ENCODE measurements around the gene PEF1.

DNA sequence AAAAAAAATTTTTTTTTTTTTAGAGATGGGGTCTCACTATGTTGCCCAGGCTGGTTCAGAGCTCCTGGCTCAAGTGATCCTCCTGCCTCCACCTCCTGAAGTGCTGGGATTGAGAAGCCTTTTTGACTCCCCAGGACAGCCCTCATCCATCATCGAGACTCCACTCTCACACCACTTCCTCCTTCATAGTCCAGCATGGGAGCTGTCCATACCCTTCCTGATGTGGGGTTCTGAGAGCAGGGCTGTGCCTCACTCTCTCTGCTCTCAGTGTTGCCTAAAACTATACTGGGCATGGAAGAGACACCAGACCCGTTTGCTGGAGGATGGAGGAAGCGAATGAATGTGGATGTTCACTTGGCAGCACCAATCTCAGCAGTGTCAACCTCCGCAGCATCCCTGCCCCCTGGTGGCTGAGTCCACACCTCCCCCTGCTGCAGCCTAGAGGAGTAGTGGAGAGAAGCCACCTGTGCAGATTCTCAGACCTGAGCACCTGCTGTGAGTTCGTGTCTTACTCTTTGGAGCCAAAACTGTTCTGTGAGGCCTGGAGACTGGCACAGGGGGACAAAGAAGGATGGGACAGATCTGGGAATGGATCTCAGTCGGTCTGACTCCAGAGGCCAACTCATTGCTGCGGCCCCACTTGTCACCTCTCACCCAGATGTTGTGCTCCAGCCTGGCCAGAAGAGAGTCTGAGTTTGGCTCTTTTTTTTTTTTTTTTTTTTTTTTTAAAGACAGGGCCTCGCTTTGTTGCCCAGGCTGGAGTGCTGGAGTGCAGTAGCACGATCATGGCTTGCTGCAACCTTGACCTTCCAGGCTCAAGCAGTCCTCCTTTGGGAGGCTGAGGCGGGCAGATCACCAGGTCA lies 50.7 kb downstream of the PEF1 start:
- TF ChIP-seq, protein P1, sequence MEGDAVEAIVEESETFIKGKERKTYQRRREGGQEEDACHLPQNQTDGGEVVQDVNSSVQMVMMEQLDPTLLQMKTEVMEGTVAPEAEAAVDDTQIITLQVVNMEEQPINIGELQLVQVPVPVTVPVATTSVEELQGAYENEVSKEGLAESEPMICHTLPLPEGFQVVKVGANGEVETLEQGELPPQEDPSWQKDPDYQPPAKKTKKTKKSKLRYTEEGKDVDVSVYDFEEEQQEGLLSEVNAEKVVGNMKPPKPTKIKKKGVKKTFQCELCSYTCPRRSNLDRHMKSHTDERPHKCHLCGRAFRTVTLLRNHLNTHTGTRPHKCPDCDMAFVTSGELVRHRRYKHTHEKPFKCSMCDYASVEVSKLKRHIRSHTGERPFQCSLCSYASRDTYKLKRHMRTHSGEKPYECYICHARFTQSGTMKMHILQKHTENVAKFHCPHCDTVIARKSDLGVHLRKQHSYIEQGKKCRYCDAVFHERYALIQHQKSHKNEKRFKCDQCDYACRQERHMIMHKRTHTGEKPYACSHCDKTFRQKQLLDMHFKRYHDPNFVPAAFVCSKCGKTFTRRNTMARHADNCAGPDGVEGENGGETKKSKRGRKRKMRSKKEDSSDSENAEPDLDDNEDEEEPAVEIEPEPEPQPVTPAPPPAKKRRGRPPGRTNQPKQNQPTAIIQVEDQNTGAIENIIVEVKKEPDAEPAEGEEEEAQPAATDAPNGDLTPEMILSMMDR (IDR thresholded peaks at IDR 0.05; ENCODE audit: low read depth, low read length): peak; percentile 74
- no peak for TF ChIP-seq EZH2phosphoT487 (IDR thresholded peaks at IDR 0.05; ENCODE audit: low read depth)
